Activated naive CD4-positive, alpha-beta T cell (primary cell): ENCODE results near the gene NFYC.

Experiments used
- DNase-seq, 4 experiments: peaks; one replicate each; lab custom pipeline; 2025; lab: John Stamatoyannopoulos, UW

The NFYC gene

GRCh38 chr1:40783001-40783905 is 91.7 kb downstream of the NFYC start, which contains the start of gene KCNQ4:
Gene KCNQ4 (plus strand): TSS chr1:40783787. CDS start chr1:40784094, 307 bp downstream.
- no peak for DNase-seq

DNA sequence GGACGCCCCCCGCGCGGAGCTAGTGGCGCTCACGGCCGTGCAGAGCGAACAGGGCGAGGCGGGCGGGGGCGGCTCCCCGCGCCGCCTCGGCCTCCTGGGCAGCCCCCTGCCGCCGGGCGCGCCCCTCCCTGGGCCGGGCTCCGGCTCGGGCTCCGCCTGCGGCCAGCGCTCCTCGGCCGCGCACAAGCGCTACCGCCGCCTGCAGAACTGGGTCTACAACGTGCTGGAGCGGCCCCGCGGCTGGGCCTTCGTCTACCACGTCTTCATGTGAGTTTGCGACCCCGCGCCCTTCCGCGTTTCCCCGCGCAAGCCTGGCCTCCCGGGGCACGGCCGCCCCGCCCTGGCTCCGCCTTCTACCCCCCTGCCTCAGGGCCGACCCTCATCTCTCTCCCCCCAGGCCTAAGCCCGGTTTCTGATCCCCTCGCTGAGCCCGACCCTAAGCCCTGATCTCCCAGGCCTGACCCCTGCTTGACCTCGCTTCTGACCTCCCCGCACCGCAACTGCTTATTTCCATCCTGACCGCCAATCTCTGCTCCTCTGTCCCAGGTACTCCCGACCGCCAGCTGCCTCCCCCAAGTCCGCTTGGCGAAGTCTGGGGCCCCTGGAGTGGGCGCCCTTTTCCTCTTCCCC is 92.8 kb downstream of the NFYC start:
- DNase-seq, result no peak

GRCh38 chr1:40784771-40785151 is 93.3 kb downstream of the NFYC start:
- DNase-seq, result no peak

DNA sequence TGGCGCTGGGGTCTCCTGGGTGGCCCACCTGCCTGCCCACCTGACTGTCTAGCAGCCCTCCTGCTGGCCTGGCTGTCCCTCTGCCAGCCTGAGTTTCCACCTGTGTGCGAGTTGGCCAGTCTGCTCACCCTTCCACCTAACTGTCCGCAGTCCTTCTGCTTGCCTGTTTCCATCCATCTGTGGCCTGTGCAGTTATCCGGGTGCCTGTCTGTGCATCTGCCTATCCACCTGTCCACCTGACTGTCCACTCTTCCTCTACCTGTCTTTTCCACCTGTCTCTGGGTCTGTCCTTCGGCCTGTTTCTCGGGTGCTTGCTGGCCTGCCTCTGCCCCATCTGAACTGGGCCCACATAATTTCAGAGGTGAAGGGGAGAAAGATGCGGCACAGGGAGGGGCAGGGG is 93.9 kb downstream of the NFYC start:
- no peak for DNase-seq

- DNase-seq, result no peak
These were observed 94.9 kb downstream of the NFYC start for GRCh38 chr1:40786171-40786994.

DNA sequence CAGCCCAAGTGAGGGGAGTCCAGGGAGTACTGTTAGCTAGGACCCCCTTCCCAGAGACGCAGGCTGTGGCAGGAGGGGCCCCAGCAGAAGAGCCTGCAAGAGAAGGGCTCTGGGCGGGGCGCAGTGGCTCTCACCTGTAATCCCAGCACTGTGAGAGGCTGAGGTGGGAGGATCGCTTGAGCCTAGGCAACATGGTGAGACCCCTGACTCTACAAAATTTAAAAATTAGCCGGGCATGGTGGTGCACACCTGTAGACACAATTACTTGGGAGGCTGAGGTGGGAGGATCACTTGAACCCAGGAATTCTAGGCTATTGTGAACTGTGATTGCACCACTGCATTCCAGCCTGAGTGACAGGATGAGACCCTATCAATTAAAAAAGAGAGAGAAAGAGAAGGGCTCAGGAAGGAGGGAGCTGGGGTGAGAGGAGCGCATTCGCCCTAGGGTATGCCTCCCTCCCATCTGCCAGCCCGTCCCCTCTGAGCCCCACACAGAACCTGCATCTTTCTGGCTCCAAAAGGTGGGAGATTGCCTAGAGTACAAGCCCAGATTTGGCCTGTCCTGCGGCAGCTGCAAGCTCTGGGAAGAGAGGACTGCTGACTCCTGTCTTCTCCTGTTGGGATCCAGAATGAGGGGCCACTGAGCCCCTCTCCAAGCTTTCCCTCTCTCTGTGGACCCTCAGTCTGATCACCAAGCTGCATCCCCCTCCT is 95.6 kb downstream of the NFYC start:
- DNase-seq, result no peak

DNA sequence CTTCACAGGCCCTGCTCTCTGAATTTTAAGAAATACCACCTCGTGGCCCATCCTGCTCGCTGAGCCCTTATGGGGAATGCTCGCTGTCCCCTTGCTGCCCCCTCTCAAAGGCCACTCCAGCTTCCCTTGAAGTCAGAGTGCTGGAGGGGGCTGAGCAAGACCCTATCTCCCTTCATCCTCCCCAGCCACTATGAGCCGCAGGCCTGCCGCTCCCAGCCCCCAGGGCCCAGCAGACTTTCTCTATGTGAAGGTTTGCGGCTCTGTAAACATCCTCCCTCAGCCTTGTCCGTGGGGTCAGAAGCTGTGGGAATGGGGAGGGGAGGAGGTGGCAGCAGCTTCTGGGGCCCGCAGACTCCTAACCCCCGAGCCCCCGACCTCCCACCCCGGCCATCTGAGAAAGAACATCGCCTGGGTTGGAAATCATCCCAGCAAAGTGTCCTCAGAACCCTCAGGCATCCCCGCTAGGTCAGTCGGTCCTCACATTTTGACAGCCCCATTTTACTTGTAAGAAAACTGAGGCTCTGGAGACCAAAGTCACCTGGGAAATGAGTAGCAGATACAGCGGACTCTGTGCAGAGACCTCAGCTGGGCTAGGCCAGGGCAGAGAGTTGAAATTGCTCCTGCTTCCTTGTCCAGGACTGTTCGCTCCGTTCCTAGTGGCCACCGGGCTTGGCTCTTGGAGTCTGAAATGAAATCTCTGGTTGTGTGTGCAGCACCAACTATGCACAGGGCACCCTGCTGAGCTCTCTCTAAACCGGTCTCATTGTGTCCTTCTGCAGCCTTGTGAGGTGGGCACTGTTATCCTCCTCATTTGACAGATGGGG is 96.4 kb downstream of the NFYC start:
- DNase-seq, result no peak

DNA sequence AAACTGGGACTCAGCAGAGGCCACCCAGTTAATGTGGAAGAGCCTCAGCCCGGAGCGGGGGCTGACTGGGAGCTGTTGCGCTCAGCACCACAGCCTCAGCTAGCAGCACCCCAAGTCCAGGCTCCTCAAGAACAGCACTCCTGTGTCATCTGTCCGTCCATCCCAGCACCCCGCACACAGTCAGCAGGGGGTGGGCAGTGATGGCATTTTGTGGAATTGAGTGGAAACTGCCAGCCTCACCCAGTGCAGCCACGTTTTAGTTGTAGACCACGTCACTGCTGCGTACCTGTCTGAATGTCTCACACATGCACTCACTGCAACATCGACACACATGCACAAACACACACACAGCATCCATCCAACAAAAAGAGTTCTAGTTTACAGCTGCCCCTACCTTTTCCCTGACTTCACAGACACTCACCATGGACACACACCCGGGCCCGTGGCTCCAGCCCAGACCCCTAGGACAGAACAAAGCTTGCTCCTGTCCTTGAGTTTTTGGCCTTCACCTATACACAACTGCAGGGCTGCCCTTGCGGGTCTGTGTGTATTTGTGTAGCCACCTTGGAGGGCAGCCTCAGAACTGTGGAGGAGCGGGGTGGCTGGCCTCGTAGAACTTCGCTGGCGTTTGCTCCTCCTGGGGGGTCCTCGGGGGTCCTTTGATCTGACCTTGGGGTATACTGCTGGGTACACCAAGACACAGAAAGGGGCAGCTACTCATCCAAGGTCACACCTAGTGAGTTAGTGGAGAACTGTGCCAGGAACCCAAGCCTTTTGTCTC is 97.2 kb downstream of the NFYC start:
- no peak for DNase-seq

- DNase-seq, result no peak
These were observed 97.8 kb downstream of the NFYC start for GRCh38 chr1:40789342-40789598.

DNA sequence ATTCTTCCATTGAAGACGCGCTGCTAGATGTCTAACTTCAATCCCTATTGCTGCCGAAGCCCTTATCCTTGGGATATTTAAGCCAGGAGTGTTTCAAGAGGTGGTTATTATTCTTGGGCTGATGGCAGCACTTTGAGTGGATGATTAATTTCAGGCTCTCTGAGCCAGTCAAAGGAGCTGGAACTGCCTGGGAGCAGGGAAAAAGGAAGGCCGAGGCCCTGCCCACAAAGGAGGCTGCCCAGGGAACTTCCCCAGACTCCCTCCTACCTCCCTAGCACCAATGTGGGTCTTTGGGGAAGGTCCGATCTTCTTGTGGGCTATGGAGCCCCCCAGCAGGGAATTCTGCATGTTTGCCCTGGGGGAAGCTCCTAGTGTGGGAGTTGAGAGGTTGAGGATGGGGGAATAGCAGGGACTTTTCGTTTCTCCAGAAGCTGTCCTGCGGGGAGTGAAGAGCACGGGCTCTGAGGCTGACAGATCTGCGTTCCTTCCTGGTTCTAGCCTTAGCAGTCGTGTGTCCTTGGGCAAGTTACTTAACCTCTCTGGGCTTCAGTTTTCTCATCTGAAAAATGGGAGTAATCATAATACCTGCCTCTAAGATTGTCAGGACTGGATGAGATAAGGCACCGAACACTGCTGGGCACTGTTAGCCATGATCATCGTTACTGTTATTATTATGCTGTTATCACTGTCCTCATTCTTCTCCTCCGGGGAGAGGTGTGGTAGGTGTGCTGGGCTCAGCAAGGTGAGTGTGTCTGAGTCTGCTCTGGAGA is 98.3 kb downstream of the NFYC start:
- no peak for DNase-seq

GRCh38 chr1:40792036-40792435 is 100.5 kb downstream of the NFYC start:
- no peak for DNase-seq

- no peak for DNase-seq
These were observed 102.1 kb downstream of the NFYC start for GRCh38 chr1:40793617-40794016.

DNA sequence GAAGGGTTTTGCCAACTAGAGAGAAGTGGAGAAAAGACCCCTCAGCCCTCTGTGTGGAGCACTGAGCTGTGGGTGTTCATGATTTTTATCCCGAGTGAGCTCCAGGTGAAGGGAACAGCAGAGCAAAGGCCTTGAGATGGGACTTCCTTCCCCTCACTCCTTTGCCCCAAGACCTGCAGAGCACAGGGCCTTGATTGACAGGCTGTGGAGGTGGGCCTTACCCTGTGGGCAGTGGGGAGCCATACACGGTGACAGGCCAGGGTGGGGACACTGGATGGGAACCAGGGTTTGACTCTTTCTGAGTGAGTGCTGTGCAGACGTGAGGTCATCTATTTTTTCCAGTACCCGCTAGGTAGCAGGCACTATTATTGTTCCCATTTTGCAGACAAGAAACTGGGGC is 102.5 kb downstream of the NFYC start:
- no peak for DNase-seq

DNA sequence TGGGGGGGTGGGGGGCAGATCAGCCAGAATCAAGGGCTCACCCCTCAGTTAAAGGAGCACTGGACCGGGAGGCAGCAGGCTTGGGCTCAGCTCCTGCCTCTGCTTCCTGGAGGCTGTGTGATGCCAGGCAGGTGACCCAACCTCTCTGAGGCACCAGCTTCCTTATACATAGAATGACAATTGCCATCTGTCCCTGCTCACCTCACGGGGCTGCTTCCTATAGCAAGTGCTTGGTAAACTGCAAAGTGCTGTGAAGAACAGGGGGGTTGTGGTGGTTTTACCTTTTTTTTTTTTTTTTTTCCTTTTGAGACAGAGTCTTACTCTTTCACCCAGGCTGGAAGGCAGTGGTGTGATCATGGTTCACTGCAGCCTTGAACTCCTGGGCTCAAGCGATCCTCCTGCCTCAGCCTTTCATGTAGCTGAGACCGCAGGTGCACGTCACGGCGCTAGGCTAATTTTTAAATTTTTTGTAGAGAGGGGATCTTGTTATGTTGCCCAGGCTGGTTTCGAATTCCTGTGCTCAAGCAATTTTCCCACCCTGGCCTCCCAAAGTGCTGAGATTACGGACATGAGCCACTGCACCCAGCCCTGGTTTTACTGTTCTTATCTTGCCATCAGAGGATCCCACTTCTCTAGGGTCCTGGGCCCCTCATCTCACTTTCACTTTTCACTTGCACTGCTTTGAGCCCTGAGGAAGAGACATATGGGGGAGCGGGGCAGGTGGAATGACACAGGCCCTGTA is 103.6 kb downstream of the NFYC start:
- DNase-seq, result no peak

DNA sequence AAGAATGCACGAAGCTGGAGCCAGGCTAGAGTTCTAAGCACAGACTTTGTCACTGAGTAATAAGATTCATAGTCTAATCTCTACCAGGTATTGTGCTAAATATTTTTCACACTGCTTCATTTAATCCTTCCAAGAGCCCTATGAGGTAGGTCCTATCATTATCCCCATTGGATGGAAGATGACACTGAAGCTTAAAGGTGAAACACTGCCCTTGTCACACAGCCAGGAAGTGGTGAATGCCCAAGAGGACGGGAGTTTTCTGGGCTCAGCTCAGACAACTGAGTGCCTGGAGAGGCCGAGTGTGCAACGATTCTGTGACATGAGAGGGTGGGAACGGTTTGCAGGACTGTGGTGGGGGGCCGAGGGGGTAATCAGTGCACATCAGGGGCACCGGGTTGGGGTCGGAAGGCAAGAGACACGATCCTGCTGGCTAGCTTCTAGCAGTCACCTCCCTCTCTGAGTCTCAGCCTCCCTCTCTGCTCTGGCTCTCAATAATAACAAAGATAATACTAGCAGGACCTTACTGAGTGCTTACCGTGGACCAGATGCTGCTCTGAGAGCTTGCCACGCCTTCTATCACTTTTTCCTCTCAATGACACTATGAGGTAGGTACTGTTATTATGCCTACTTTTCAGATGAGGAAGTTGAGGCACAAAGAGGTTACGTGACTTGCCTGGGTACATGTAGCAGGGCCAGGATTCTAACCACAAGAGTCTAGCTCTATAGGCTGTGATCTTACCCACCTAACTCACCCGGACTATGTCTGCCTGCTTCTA is 104.5 kb downstream of the NFYC start:
- no peak for DNase-seq

- DNase-seq, result no peak
These were observed 105.6 kb downstream of the NFYC start for GRCh38 chr1:40796939-40797667.

- DNase-seq, result no peak
These were observed 106.1 kb downstream of the NFYC start for GRCh38 chr1:40797668-40798010.
